IPS DF 19.7 (cell line): Measurements from ENCODE around the gene BRD3OS.

Source experiments
- DNase-seq: peaks from one replicate; pipeline ENCODE4 v3.0.0-alpha.2; 2013; ENCODE audit warnings: low read depth, low spot score

Gene BRD3OS, protein sequence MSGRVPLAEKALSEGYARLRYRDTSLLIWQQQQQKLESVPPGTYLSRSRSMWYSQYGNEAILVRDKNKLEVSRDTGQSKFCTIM

DNA sequence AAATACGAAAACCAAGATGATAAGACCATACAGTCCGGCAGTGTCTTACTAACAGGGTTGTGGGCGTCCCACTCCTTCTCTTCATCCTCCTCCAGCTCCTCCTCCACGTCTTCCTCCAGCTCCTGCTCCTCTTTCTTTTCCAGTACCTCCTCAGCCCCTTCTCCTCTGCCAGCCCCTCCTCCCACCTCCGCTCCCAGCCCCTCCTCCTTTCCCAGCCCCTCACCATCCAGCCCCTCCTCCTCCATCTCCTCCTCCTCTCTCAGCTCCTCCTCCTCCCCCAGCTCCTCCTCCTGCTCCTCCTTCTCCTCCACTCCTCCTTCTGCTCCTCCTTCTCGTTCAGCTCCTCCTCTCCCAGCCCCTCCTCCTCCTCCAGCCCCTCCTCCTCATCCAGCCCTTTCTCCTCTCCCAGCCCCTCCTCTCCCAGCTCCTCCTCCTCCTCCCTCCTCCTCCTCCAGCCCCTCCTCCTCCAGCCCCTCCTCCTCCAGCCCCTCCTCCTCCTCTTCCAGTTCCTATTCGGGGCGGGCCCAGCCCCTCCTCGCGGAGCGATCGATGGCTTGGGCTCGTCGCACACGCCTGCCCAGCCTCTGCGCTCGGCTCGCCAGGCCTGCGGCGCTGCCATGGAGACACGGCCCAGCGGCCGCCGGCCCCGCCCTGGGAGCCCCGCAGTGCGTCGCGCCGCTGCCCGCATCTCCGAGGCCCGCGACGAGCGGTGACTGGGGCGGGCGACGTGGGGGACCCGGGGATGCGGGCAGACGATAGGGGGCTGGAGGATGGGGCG is at the start of gene BRD3OS:
BRD3OS (plus strand) TSS at position 654 of the 778 bp plus-strand sequence. CDS start 1,267 bp downstream, outside the sequence.
- peak; percentile 87 for DNase-seq

- DNase-seq: no peak
These were observed 49.8 kb upstream of the BRD3OS start for GRCh38 chr9:133975511-133975910.

DNA sequence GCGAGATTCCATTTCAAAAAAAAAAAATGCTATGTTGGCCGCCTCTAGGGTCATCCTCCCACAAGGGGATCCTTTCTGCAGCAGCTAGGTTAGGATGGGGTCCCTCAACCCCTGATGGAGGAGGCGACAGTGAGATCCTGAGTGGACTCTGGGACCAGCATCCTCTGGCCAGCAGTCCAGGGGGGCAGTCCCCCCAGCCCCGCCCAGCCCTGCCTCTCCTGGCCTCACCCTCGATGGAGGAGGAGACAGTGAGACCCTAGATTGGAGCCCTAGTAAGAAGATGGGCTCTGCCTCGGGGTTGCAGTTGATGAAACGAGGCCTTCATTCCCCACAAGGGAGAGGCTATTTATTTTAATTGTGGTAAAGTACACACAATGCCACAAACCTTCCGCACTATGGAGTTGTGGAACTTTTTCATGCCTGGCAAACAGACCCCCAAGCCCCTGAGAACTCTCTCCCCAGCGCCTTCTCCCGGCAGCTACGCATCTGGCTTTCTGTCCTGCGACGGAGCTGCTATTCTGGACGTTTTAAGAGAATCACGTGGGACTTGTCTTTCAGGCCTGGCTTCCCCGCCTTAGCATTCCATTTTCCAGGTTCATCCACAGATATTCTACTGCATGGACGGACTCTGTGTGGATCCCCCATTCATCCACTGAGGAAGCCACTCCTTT is 49.0 kb upstream of the BRD3OS start:
- no peak for DNase-seq

GRCh38 chr9:133976887-133977286 is 48.4 kb upstream of the BRD3OS start:
- no peak for DNase-seq

- no peak for DNase-seq
These were observed 47.7 kb upstream of the BRD3OS start for GRCh38 chr9:133977421-133978201.

DNA sequence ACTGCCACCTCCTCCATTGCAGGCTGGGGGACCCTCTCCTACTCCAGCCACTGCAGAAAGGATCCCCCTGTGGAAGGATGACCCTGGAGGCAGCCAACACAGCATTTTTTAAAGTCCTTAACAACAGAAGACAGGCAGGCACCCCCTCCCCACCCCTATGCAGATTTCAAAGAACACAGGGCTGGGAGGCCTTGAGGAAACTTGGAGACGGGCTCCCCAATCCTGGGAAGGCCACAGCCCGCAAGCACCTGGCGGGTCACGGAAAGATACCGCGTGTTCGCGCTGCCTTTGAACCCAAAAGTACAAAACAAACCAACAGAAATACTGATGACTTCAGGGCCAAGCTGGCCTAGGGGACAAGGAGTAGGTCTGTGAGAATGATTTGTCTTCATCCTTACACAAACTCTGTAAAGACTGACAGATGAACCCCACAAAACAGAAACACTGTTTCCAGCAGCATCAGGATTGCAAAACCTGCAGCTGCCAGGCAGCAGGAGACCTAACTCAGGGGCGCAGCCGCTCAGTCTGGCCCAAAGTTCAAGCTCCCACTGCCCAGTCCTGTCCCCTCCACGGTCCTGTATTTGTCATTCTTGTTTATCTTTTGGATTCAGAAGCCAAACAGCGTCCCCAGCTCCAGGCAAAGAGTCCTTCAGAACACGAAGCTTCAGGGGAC is 46.9 kb upstream of the BRD3OS start:
- DNase-seq: no peak

DNA sequence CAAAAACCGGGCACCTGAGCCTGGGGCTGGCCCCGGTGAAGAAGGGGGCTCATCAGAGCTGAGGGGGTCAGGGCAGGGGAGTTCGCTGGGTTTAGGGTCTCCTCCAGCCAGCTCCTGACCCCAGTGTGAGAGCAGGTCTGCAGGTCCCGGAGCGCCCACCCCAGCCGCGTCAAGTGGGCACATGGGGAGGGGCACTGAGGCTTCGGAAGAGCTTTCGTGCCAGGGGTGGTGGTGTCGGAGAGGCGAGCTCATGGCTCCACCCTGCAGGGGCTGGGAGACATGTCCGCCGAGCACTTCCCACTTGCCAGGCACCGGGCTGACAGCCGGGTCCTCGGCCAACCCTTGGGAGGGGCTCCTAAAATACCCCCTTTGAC is 46.4 kb upstream of the BRD3OS start:
- DNase-seq: no peak

DNA sequence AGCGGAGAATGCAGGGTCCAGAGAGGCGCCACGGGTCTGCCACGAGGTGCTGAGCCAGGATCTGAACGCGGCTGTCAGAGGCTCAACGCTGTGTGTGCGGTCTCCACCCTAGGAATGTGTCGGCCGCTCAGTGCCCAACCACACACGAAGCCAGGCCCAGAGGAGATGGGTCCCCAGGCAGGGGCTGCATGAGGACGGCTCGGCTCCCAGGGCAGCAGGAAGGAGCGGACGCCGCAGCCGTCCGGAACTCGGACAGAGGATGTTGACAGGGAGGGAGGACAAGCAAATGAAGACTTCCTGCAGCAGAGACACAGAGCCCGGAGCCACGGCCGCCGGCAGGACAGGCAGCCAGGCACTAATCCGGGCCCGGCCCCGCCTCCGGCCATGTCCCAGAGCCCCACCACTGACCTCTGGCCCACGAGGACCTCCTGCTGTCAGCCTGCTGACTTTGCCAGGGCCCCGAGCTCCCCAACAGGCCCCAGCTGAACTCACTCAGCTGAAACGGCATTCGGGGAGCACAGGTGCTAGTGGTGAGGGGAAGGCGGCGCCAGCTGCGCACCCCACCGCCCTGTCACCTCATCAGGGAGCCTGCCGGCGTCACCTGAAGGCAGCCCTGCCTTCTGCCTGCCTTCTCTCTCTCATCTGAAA is 45.9 kb upstream of the BRD3OS start:
- no peak for DNase-seq

GRCh38 chr9:133979921-133980863 is 45.1 kb upstream of the BRD3OS start:
- no peak for DNase-seq

- DNase-seq: no peak
These were observed 44.3 kb upstream of the BRD3OS start for GRCh38 chr9:133980864-133981588.

- DNase-seq: no peak
These were observed 43.7 kb upstream of the BRD3OS start for GRCh38 chr9:133981589-133981957.

DNA sequence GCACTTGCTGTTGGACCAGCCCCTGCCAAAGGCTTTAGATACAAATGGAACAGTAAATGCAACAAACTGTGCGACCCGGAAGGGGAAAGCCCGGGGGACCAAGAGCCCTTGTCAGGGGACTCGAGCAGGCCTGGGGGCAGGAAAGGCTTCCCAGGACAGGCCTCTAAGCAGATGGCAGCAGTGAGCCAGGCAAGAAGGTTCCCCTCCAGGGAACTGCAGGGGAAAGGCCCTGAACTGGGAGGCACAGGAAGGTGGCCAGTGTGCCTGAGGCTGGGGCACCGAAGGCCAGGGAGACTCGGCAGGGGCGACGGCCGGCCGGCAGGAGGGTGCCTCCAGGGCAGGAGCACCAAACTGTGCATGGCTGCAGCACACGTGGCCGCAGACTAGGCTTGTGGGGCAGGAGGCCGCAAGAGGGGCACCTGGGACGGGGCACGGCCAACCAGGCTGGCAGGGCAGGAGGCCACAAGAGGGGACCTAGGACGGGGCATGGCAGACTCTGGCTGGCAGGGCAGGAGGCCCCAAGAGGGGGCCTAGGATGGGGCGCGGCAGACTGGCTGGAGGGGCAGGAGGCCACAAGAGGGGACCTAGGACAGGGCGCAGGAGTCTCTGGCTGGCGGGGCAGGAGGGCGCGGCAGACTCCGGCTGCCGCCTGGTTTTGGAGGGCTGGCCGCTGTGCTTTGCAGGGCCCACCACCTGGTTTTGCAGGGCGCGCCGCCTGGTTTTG is 43.2 kb upstream of the BRD3OS start:
- DNase-seq: no peak

- no peak for DNase-seq
These were observed 42.1 kb upstream of the BRD3OS start for GRCh38 chr9:133982971-133983720.

- DNase-seq: no peak
These were observed 39.2 kb upstream of the BRD3OS start for GRCh38 chr9:133986061-133986460.

DNA sequence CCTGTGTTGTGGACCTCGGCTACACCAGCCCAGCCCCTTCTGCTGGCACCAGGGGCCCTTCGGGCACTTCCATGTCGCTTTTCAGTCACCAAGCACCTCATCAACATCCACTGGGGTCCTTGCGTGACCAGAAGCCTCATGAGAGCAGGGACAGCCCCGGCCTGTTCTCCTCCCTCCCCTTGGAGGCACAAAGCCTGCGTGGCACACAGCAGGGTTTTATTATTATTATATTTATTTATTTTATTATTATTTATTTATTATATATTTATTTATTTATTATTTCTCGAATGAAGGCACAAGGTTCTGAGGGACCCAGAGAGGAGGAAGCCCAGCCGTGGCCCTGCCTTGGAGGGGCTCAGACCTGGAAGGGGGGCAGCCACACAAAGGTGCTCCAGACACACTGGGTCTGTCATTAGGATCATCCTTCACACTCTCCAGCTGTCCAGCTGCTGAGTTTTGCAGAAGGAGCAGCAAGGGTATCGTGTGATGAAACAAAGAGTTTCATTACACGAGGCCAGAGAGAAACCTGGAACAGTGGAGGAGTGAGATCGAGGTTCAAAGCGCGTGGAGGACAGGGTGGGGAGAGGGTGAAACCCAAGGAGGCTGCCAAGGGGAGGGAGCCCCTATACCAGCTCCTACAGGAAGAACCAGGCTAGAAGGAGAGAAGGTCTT is 38.4 kb upstream of the BRD3OS start:
- no peak for DNase-seq

- no peak for DNase-seq
These were observed 37.9 kb upstream of the BRD3OS start for GRCh38 chr9:133987446-133987788.

- no peak for DNase-seq
These were observed 37.2 kb upstream of the BRD3OS start for GRCh38 chr9:133987946-133988665.
